SU-DHL-6 (cell line): ENCODE results near the gene SLX4IP.

Experiments
- H2AFZ ChIP-seq: fragments of 200-600 bp; sonication (generic); 2 replicates; pipeline ENCODE4 v1.6.1; 2014; ENCODE audit warnings: low read depth, mild to moderate bottlenecking, moderate library complexity, mixed read lengths, antibody characterized with exemption, low read length; ENCODE audit not compliant: severe bottlenecking
- H3F3A ChIP-seq: fragments of 200-600 bp; shearing (Covaris generic); 2 replicates; pipeline ENCODE4 v1.6.0; 2016; ENCODE audit warnings: antibody characterized with exemption, mild to moderate bottlenecking; ENCODE audit not compliant: insufficient read depth
- H3K27ac ChIP-seq: fragments of 200-600 bp; sonication (generic); 2 replicates; pipeline ENCODE4 v1.5.1; 2016; ENCODE audit warnings: low read depth, mild to moderate bottlenecking, low read length, moderate library complexity, mixed read lengths
- H3K27me3 ChIP-seq: fragments of 200-600 bp; sonication (generic), shearing (Covaris generic); 2 replicates; pipeline ENCODE4 v1.6.0; 2014; ENCODE audit warnings: mild to moderate bottlenecking, low read length
- H3K36me3 ChIP-seq: fragments of 200-600 bp; sonication (generic); 2 replicates; pipeline ENCODE4 v1.6.1; 2014; ENCODE audit warnings: mild to moderate bottlenecking, low read length, mixed read lengths
- H3K4me2 ChIP-seq: fragments of 300-600, 200-600 bp; shearing (Covaris generic), sonication (generic); 2 replicates; pipeline ENCODE4 v1.6.0; 2014; ENCODE audit warnings: low read length, low read depth, mild to moderate bottlenecking; ENCODE audit not compliant: poor library complexity, severe bottlenecking
- H3K4me3 ChIP-seq: fragments of 200-600 bp; sonication (generic); 2 replicates; pipeline ENCODE4 v1.5.1; 2014; ENCODE audit warnings: antibody characterized with exemption, low read length, mild to moderate bottlenecking, mixed read lengths; ENCODE audit not compliant: insufficient read depth, poor library complexity, severe bottlenecking
- H3K79me2 ChIP-seq: fragments of 200-600 bp; sonication (generic); 2 replicates; pipeline ENCODE4 v1.6.1; 2014; ENCODE audit warnings: mild to moderate bottlenecking, low read length, moderate library complexity; ENCODE audit not compliant: insufficient read depth
- H3K9ac ChIP-seq: fragments of 200-600 bp; sonication (generic); 2 replicates; pipeline ENCODE4 v1.7.0; 2014; ENCODE audit warnings: mild to moderate bottlenecking, low read length
- H3K9me2 ChIP-seq: fragments of 200-600 bp; sonication (generic); replicated peaks from 2 replicates; pipeline ENCODE4 v1.6.1; 2014; ENCODE audit warnings: low read length; ENCODE audit not compliant: insufficient read depth
- H3K9me3 ChIP-seq: fragments of 200-600 bp; sonication (generic); 2 replicates; pipeline ENCODE4 v1.6.1; 2014; ENCODE audit warnings: low read length, mixed read lengths; ENCODE audit not compliant: insufficient read depth
- H4K20me1 ChIP-seq: fragments of 200-600 bp; sonication (generic); 2 replicates; pipeline ENCODE4 v1.6.1; 2014; ENCODE audit warnings: low read depth, mild to moderate bottlenecking, antibody characterized with exemption, low read length, moderate library complexity, mixed read lengths
- CTCF ChIP-seq: fragments of 200-600 bp; sonication (generic); IDR thresholded peaks from one replicate; pipeline ENCODE4 v1.5.1; 2017; ENCODE audit warnings: antibody characterized with exemption, mild to moderate bottlenecking, low read length, moderate library complexity; ENCODE audit not compliant: insufficient read depth, poor library complexity, severe bottlenecking
- EZH2phosphoT487 ChIP-seq: fragments of 200-600 bp; sonication (generic), shearing (Covaris generic); conservative IDR thresholded peaks from 2 replicates; pipeline ENCODE4 v1.6.1; 2018; ENCODE audit warnings: mild to moderate bottlenecking, antibody characterized with exemption, low read length, moderate library complexity, mixed read lengths

Gene SLX4IP

GRCh38 chr20:10590950-10591671, 156.0 kb downstream of the SLX4IP start:
- no peaks in the 10 kb centered on the region for H3K79me2 ChIP-seq
- H3K4me2 ChIP-seq: no peak overlapping the region
- H3K9me3 ChIP-seq: no peaks in the 10 kb centered on the region
- H3K9ac ChIP-seq: no peak overlapping the region
- no peak overlapping the region for H3K27ac ChIP-seq
- H3F3A ChIP-seq: no peaks in the 10 kb centered on the region; the same call in 1 of the 2 replicates
- H3K9me2 ChIP-seq: no peaks in the 10 kb centered on the region
- no peaks in the 10 kb centered on the region for H3K27me3 ChIP-seq
- H2AFZ ChIP-seq: no peak overlapping the region
- H4K20me1 ChIP-seq: no peaks in the 10 kb centered on the region; the same call in 1 of the 2 replicates
- no peaks in the 10 kb centered on the region for H3K36me3 ChIP-seq
- H3K4me3 ChIP-seq: no peak overlapping the region
- TF ChIP-seq CTCF (no peak), EZH2phosphoT487 (no peak)

GRCh38 chr20:10591946-10592521, 156.9 kb downstream of the SLX4IP start:
- H3K4me2 ChIP-seq: no peak overlapping the region
- H3F3A ChIP-seq: no peaks in the 10 kb centered on the region; the same call in 1 of the 2 replicates
- H3K9ac ChIP-seq: no peak overlapping the region
- H2AFZ ChIP-seq: no peak overlapping the region
- H3K27me3 ChIP-seq: no peaks in the 10 kb centered on the region
- TF ChIP-seq EZH2phosphoT487 (no peak), CTCF (no peak)
- H3K27ac ChIP-seq: no peak overlapping the region
- H3K4me3 ChIP-seq: no peak overlapping the region
- no peaks in the 10 kb centered on the region for H3K79me2 ChIP-seq
- H3K36me3 ChIP-seq: no peaks in the 10 kb centered on the region
- H3K9me2 ChIP-seq: no peaks in the 10 kb centered on the region
- no peaks in the 10 kb centered on the region for H4K20me1 ChIP-seq
- H3K9me3 ChIP-seq: no peaks in the 10 kb centered on the region

GRCh38 chr20:10594296-10594868, 159.3 kb downstream of the SLX4IP start:
- Histone ChIP-seq H4K20me1 (no peaks in the 10 kb centered on the region), H3K36me3 (no peaks in the 10 kb centered on the region), H2AFZ (no peak overlapping the region), H3F3A (no peaks in the 10 kb centered on the region), H3K9ac (no peak overlapping the region), H3K27me3 (no peaks in the 10 kb centered on the region), H3K9me3 (no peaks in the 10 kb centered on the region), H3K9me2 (no peaks in the 10 kb centered on the region), H3K4me2 (no peak overlapping the region), H3K27ac (no peak overlapping the region), H3K4me3 (no peak overlapping the region), H3K79me2 (no peaks in the 10 kb centered on the region)
- no peak for TF ChIP-seq EZH2phosphoT487
- no peak for TF ChIP-seq CTCF
